ENCODE results near the gene SLC16A12.
"Not testable (repeated sequence)": the region's sequence is repeated elsewhere in the genome, so short reads cannot be mapped to it uniquely, and the experiment has no call there.

The SLC16A12 gene

DNA sequence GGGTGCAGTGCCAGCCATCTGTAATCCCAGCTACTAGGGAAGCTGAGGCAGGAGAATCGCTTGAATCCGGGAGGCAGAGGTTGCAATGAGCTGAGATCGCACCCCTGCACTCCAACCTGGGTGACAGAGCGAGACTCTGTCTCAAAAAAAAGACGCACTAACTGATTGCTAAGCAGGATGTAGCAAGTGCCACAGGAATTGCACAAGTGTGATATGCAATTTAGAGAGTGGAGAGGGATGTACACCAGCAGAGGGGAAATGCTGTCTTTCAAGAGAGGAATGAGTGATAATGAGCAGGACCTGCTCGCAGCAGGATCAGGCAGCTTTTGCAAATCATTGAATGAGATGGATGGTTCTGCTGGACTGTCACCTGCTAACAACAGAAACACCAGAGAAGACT is 13.3 kb upstream of the SLC16A12 start:
- no peak for DNase-seq (ENCODE audit: low read depth, low spot score)

DNA sequence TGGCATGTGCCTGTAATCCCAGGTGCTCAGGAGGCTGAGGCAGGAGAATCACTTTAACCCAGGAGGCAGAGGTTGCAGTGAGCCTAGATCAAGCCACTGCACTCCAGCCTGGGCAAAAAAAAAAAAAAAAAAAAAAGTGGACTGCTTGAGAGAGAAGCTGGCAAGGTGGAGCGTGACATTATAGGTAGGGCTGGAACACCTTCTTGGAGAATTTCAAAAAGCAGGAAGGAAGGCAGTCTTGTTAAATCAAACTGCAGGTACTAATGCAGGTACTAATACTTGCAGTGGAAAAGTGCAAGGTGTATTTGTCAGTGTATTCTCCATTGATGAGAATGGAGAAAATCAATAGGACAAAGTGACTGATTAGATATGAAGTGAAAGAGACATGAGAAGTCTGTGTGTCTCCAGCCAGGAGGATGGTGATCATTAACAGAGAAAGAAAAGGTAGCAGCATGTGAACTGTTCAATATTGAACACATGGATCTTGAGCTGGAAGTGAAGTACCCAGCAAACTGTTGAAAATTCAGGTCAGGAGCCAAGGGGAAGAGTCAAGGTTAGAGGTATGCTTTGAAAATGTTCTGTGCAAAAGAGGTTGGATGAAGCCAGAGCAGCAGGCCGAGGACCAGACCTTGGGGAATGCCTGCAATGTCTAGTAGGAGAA is 12.6 kb upstream of the SLC16A12 start:
- no peak for DNase-seq (ENCODE audit: low read depth, low spot score)

DNA sequence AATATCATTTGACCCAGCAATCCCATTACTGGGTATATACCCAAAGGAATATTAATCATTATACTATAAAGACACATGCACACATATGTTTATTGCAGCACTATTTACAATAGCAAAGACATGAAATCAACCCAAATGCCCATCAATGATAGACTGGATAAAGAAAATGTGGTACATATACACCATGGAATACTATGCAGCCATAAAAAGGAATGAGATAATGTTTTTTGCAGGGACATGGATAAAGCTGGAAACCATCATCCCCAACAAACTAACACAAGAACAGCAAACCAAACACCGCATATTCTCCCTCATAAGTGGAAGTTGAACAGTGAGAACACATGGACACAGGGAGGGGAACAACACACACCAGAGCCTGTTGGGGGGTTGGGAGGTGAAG is 11.3 kb upstream of the SLC16A12 start:
- not testable (repeated sequence) for DNase-seq (ENCODE audit: low read depth, low spot score)

DNA sequence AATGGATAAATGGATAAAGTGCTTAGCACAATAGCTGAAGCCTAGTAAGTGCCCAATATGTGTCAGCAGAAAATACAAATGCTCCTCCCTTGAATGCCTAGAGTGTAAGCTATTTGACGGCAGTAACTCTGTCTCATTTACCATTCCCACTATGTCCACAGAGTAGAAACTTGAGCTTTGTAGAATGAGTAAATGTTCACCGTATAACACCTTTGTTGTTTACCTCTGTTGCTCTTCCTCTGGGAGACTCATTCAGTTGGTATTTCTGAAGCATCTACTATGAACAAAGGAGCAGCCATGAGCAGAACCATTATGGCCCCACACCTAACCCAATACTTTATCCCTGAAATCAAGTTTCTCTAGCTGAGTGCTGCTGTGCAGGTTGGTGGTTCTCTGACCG is 8.4 kb upstream of the SLC16A12 start:
- DNase-seq (ENCODE audit: low read depth, low spot score): no peak

DNA sequence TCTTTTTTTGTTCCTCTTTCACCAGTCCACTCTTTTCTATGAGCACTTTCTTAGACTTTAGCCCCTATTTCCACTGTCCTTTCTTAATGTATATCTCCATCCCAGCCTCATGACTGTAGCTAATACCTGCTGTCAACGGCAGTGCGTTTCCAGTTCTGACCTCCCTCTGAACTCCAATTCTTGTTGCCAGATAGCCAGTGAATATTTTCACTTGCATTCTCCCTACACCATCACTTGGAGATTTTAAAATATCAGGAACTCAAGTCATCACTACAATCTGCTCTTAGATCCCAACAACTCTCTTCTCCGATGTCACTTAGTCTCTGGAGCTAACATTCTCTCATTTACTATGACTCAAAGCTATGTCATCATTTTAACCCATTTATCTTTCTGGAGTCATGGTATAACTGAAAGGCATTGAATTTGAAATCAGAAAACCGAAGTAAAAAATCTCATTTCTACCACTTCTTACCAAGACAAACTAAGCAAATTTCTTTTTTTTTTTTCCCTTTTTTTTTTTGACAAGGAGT is 5.1 kb upstream of the SLC16A12 start:
- DNase-seq (ENCODE audit: low read depth, low spot score): no peak

DNA sequence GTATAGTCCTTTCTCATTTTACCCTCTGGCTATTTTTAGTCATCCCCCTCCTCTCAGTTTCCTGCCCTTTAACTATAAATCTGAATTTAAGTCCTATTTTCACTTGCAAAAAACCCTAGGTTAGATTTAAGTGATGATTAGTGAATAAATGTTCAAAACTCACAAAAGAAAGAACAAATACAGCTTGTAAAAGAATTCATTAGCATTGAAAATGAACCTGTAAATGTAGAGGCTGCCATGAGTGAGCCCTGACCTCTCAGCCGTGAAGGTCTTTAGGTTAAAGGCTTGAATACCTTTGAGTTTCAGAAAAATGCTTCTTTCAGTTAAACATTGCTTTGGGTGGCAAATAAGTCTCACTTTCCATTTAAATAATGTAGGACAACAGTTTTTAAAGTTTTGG is 2.0 kb upstream of the SLC16A12 start:
- DNase-seq (ENCODE audit: low read depth, low spot score): no peak

DNA sequence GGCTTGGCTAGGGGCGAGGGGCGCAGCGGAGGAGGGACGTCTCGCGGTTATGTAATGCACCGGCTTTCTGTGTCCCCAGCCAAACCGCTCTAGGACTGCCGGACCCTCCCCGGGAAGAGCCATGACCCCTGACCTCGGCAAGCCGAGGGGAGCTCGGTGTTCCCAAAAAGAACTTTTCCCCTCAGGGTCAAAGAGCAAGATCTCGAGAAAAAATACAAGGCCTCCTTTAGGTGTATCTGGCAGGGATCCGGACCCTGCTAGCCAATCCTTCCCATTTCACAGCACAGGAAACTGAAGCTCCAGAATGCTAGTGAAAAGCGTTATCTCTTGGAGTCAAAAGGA is 590 bp upstream of the SLC16A12 start:
- DNase-seq (ENCODE audit: low read depth, low spot score): no peak

DNA sequence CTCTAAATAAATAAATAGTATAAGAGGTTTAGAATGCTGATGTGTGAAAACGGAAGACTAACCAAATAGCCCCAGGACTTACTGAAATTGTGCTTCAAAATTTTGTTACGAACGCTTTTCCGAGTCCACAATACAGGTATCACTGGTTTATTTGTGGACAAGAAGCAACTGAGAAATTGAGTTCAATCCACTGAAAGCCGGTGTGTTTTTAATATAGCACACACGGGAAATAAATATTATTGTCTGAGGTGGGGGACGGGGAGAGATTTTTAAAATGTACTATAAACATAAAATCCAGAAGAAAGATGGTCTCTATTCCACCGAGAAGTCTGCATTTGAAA is 598 bp downstream of the SLC16A12 start:
- no peak for DNase-seq (ENCODE audit: low read depth, low spot score)

DNA sequence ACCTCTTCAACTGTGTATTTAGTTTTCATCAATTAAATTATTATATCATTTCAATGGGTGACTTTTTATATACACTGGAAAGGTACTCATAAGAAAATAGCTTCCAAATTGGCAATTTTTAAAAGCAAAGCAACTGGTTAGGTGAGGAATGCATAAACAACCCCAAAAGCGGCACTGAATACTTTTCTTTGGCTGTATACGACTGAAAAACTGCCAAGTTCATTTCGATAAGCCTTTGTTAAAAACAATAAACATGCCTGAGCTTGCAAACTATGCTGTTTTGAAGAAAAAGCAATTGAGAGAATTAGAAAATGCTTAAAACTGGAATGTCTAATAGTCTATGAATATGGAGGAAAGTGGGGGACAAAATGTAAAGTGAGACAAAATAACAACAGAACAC is 2.9 kb downstream of the SLC16A12 start:
- DNase-seq (ENCODE audit: low read depth, low spot score): peak; percentile 59

DNA sequence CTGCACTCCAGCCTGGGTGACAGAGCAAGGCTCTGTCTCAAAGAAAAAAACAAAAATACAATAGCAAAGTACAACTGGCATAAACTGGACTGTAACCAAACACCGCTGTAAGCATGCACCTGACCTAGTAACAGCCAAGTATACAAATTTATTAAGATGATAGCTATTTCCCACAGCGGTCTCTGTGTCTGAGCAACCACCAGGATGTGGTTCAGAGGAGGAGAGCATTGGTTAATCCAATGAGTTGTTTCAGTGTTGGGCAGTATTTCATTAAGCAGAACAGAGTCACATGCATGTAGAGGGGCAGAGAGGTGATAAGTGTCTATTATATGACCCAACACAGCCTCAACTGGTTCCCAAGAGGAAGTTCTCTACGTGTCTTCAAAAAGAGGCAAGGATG is 4.0 kb downstream of the SLC16A12 start:
- DNase-seq (ENCODE audit: low read depth, low spot score): no peak

DNA sequence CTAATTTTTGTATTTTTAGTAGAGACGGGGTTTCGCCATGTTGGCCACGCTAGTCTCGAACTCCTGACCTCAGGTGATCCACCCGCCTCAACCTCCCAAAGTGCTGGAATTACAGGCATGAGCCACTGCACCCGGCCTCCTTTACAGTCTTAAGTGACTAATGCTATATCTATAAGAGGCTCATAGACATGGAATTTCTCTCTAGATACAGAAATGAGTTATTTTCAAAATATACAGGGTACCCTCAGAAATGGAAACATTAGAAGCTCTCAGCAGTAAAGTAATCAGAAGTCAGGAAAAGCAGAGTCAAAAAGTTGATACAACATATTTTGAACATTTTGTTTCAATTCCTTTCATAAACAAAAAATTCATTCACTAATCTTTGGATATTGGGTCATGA is 5.7 kb downstream of the SLC16A12 start:
- DNase-seq (ENCODE audit: low read depth, low spot score): not testable (repeated sequence)

DNA sequence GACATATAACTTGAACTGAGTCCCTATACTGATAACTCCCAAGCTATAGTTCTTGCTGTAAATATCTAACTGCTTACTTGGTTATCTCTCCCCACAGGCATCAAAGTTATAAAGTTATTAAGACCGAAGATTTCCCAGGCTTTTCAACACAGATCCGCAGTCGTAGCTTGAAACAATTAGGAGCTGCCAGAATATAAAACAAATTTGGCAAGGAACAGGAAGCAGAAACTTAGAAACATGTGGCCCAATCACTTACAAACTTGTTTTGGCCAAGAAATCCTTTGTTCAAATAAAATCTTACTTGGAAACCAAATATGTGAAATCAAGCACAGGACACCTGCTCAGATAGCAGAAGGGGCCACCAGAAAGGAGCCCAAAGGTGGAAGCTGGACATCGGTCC is 9.0 kb downstream of the SLC16A12 start:
- DNase-seq (ENCODE audit: low read depth, low spot score): no peak

DNA sequence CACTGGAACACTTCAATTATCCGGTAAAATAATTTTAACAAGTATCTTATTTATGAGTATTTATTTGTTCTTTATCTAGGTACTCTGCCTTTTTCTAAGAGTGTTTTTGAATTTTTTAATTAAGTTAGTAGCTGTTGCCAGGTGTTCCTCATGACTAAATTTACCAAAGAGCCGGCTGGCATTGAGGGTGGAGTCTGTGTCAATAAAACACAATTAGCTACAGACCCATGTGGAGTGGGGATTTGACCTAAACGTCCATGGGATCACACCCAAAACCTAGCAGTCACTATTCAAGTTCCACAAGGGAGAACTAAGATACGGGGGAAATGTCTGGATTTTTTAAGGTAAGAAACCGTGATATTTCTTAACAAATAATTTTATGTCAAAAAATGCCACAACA is 9.8 kb downstream of the SLC16A12 start:
- DNase-seq (ENCODE audit: low read depth, low spot score): no peak

DNA sequence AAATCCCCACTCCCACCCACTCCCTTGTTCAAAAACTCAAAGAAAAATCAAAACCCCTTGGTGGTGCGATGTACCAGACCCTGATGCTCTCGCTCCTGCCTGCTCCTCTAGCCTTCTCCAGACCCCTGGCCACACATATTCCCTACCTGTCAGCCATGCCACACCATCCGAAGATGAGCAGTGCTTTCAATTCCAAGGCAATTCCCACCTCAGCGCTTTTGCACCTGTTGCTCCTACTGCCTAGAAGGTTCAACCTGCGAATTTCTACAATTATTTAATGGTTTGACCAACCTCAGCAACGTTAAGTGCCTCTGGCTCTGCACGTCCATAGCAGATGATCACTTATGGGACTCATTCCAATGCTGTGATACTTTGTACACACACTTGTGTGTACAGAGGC is 11.1 kb downstream of the SLC16A12 start:
- no peak for DNase-seq (ENCODE audit: low read depth, low spot score)

DNA sequence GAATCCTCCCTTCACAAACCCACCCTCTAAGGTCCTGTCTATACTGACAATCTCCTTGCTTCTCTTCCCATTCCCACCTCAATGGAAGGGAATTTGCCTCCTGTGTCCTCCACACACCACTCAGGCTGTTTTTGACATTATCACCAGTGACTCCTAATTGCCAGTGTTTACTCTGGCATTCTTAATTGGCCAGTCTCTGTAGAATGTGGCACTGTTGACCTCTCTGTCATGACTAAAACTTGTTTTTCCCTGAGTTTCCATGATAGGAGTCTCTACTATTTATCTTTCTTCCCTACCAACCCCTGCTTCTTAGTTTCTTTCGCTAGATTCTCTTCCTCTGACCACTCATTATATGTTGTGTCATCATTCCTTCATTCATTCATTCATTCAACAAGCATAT is 12.1 kb downstream of the SLC16A12 start:
- DNase-seq (ENCODE audit: low read depth, low spot score): peak; percentile 41

DNA sequence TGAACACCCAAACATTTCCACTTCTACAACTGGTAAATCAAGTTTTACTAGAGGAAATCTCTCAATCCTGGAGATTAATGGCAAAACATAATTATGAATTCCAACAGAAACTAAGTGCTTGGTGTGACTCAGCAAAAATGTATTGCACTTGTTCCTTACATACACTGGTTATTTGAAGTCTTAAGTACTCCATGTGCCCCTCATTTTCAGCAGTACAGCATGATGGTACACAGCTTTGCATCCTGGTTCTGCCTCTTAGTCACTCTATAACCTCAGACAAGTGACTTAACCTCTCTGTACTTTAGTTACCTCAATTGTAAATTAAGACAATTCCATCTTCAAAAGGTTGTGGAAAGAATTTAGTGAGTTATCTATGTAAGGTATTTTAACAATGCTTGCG is 12.9 kb downstream of the SLC16A12 start:
- DNase-seq (ENCODE audit: low read depth, low spot score): no peak

DNA sequence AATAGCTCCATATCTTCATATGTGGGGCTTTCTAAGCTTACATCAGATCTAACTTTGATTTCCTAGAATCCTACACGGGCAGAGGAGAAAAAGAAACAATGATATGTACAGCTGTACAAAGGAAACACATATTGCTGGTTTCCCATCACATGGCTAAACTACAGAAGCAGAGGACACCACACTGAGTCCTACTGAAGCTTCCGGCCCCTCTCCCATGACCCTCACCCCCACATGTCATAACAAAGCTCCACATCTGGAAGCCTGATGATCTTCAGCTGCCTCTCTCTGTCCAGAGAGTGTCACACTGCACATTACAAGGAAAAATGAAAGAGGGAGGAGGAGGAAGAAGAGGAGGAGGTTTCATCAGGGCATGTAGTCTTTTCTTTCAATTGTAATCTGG is 14.0 kb downstream of the SLC16A12 start:
- no peak for DNase-seq (ENCODE audit: low read depth, low spot score)

DNA sequence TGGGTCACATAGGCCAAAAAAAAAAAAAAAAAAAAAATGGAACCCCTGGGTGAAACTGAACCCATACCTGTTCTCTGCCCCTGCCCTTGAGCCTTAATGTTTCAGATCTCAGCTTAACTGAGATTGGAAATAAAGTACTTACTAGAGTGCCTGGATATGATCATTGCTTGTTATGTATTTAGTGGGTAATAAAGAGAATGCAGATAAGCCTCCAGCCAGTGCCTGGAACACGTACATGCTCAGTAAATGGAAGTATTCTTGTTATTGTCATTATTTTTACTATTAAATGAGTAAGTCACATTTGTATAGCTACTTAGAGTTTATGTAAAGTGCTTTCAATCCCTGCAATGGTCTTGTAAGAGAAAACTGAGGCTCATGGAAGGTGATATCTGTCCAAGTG is 14.7 kb downstream of the SLC16A12 start:
- DNase-seq (ENCODE audit: low read depth, low spot score): no peak

DNA sequence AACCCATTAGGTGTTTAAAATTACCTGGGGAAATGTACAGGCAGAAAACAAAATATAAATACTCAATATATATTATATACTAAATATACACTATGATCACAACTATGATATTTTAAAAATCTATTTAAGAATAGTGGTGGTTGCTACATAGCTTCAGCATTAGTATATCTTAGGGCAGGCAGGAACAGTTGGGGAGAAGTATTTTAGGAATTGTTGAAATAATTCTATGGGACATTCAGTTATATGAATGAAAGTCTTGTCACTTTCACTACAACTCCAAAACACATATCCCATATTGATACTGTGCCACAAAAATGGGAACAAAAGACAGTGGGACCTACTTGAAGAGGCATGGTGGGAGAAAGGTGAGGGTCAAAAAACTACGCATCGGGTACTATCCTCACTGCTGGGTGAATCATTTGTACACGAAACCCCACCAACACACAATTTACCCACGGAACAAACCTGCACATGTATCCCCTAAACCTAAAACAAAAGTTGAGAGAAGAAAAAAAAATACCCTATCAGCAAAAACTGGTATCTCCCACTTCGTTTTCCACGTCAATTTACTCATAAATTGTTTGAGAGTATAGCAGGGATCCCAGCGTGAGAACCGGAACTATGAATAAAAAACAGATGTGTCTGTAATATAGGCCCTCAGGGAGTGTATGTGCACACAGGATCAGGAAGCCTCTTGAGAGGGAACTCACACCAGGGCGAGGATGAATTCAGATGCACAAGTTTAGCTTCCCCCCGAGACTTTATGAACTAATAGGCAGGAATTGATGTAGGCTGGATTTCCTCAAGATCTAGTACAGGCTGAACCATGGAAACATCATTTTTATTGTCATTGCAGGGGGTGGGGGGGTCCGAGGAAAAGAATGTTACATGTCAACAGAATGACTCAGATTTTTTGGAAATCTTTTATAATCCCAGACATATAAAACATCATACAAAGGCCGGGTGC is 16.2 kb downstream of the SLC16A12 start:
- DNase-seq (ENCODE audit: low read depth, low spot score): no peak

DNA sequence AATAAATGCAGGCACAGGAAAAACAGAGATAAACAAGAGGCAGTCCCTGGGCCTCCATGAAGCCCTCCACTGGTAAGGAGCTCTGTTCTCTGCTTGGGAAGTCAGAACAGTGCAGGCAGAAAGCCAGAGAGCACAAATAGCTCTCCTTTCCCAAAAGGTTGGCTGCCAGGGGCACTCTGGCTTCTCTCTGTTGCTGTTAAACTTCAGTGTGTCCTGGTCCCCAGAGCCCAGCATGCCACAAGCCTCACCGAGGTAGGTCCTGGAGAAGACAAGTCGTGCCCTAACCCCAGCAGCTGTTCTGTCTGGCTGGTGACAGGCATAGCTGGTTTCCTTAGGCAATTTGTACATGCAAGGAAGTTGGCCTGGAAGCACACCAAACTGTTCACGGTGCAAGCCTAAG is 17.3 kb downstream of the SLC16A12 start:
- DNase-seq (ENCODE audit: low read depth, low spot score): no peak

DNA sequence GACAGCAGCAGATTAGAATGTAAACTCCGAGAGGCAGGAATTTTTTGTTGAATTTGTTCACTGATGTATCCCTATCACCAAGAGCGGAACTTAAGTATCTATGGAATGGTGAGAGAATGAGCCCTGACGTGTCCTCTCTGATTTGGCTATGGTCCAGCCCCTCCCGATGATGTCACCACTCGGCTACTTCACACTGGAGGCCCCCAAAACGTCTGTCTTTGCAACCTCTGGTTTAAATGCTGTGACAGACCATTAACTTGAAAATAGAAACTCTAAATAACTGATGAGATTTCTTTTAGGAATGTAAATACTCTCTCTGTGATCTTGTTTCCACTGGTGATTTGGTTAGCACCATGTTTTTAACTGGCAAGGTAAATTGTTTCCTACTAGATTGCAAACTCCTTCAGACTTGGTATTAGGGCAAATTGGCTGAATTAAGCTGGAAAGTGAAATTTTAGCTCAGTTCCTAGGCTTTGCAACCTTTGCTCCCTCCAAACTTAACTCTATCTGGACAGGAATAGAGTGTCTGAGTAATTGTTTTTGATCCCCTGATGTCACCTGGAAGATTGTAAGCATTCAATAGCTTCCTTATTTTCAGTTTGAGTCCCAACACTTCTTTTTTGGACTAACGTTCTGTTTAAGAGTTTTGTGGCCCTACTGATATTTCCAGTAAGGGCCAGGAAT is 19.1 kb downstream of the SLC16A12 start:
- DNase-seq (ENCODE audit: low read depth, low spot score): peak; percentile 96

DNA sequence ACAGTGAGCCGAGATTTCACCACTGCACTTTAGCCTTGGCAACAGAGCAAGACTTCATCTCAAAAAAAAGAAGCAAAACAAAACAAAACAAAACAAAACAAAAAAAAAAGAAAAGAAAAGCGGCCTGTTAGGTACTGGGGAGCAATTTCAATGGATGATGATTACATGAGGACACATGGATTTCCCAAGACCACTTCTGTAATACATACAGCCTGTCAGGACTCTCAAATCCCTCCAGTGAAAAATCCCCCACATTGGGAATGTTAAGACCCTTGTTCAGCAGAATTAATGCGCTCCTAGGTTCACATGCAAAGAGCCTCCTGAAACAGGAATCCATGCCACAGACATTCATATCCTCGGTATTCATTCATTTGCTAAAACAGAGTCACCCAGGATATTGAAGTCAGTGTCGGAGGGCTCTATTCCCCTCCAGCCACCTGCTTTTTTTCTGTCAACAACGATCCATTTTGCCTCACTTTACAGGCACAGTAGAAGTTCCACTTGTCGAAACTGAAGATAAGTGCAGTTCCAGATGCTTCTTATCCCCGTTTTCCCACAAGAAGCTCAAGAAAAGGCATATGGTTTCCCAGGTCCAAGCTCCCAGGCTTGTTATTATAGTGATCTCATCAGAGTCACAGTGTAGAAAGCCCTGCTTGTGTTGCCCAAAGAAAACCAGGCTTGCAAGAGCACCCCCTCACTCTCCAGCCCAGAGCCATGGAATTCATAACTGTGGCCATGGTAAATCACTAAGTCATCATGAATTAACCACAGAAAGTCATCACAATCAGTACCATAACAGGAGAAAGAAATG is 20.2 kb downstream of the SLC16A12 start:
- DNase-seq (ENCODE audit: low read depth, low spot score): peak; percentile 97

Measured in astrocyte of the hippocampus (primary cell).